Activated naive CD4-positive, alpha-beta T cell treated with anti-CD3 and anti-CD28 coated beads, Interleukin-2, amount 50 U/mL, for 24 hours (primary cell): Measurements from ENCODE around the gene AKR1A1.

ENCODE experiments used
- H3K27ac Mint-ChIP-seq: one replicate; pipeline ENCODE4 v1.8.0; 2021; ENCODE audit warnings: mild to moderate bottlenecking, mixed read lengths
- H3K27me3 Mint-ChIP-seq: one replicate; pipeline ENCODE4 v1.8.0; 2021; ENCODE audit warnings: mixed read lengths
- H3K36me3 Mint-ChIP-seq: one replicate; pipeline ENCODE4 v1.8.0; 2021; ENCODE audit warnings: mixed read lengths
- H3K4me1 Mint-ChIP-seq: one replicate; pipeline ENCODE4 v1.8.0; 2021; ENCODE audit warnings: mixed read lengths
- H3K4me3 Mint-ChIP-seq: one replicate; pipeline ENCODE4 v1.8.0; 2021; ENCODE audit warnings: mild to moderate bottlenecking, mixed read lengths
- H3K9me3 Mint-ChIP-seq: one replicate; pipeline ENCODE4 v1.8.0; 2021; ENCODE audit warnings: mixed read lengths

Gene AKR1A1

DNA sequence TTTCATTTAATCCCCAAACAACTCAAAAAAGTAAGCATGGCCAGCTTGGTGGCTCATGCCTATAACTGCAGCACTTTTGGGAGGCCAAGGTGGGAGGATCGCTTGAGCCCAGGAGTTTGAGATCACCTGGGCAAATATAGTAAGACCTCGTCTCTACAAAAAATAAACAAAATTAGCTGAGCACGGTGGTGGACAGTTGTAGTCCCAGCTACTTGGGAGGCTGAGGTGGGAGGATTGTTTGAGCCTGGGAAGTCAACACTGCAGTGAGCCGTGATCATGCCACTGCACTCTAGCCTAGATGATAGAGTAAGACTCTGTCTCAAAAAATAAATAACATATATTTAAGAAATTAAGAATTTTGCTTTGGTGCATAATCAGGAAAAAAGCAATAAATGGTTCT is 6.1 kb upstream of the AKR1A1 start:
- H3K9me3 Mint-ChIP-seq = no peaks in the 10 kb centered on the region
- H3K4me3 Mint-ChIP-seq = no peak overlapping the region
- H3K27me3 Mint-ChIP-seq = no peaks in the 10 kb centered on the region
- H3K4me1 Mint-ChIP-seq = peaks cover 38% of the 10 kb centered on the region
- no peaks in the 10 kb centered on the region for H3K36me3 Mint-ChIP-seq
- H3K27ac Mint-ChIP-seq = no peak overlapping the region

DNA sequence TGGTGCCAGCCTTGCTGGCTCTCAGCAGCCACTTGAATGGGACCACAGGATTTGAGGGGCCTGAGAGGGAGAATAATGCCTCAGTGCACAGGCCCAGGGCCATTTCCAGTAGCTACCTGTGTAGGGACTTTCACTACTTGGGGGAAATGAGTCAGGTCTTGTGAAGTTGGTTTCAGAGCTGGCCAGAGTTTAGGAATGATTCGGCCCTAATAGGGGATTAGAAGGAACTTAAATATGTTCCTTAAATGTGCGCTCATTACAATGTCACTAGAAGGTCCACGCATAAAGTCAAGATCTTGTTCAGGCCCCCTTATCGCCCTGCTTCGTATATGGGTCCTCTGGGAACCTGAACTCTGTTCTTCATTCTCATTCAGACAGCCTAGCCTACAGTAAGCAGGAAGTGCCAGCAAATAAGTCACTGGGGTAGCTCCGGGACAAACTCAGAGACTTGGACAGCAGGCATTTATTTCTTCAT is 5.6 kb upstream of the AKR1A1 start:
- Mint-ChIP-seq H3K27me3 (no peaks in the 10 kb centered on the region), H3K9me3 (no peaks in the 10 kb centered on the region), H3K4me1 (peaks cover 38% of the 10 kb centered on the region), H3K4me3 (no peak overlapping the region), H3K36me3 (no peaks in the 10 kb centered on the region), H3K27ac (peak overlapping the region; percentile 30)

DNA sequence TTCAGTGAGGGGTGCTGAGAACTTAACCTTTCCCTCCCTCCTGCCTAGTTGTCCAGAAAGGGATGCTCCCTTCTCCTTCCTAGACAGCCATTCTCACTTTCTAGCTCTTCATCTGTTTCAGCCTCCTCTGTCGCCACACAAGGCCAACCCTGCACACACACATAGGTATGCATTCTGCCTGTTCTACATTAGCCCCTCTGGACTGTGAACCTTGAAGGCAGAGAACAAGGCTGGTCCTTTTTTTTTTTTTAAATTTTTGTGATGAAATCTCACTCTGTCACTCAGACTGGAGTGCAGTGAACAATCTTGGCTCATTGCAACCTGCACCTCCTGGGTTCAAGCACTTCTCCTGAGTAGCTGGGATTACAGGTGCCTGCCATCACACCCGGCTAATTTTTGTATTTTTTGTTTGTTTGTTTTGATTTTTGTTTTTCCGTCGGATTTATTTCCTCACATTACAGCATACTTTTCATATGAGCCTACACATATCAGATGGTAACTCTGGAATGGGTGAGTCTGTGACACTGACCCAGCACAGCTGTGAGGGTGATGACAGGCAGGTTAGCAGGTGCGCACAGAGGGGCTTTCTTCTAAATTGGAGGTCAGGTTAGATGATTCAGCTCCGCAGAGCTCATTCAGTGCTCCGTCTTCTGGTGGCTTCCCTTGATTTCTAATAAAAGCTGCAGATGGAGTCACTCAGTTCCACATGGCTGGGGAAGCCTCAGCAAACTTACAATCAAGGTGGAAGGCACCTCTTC is 4.9 kb upstream of the AKR1A1 start:
- H3K4me3 Mint-ChIP-seq = no peak overlapping the region
- no peaks in the 10 kb centered on the region for H3K9me3 Mint-ChIP-seq
- peak overlapping the region; percentile 30 for H3K27ac Mint-ChIP-seq
- peaks cover 38% of the 10 kb centered on the region for H3K4me1 Mint-ChIP-seq
- no peaks in the 10 kb centered on the region for H3K36me3 Mint-ChIP-seq
- no peaks in the 10 kb centered on the region for H3K27me3 Mint-ChIP-seq

DNA sequence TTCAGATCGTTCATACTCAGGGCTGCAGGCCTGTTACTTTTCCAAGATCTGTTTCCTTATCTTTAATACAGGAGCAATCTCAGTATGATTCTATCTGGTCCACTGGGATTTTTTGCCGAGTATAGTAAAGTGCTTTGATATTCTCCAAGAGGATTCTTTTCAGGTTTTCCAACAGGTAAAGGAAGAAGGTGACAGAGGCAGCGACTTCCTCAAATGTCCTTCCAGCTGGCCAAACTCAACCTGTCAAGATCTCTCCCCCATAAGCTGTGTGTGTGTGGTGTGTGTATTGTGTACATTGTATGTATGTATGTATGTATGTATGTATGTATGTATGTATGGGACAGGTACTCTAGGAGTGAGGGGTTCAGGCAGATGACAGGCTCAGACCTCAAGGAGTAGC is 1.1 kb downstream of the AKR1A1 start:
- Mint-ChIP-seq H3K36me3 (peaks cover 11% of the 10 kb centered on the region), H3K9me3 (no peaks in the 10 kb centered on the region), H3K27me3 (no peaks in the 10 kb centered on the region), H3K27ac (no peak overlapping the region), H3K4me1 (peaks cover 16% of the 10 kb centered on the region), H3K4me3 (peak overlapping the region; percentile 97)

DNA sequence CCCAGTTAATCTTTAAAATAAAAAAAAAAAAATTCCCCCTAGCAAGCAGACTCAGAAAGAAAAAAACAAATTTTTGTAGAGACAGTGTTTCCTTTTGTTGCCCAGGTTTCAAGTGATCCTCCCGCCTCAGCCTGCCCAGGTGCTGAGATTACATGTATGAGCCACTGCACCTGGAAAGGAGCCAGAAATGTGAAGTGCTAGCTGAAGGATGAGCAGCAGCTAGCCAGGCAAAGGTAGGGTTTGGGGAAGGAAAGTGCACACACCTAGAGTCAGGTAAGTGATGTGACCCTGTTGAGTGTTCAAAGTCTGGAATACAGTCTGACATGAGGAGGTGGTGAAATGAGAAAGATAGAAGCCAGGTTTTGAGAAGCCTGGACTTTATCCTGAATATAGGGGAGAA is 1.7 kb downstream of the AKR1A1 start:
- Mint-ChIP-seq H3K27me3 (no peaks in the 10 kb centered on the region), H3K27ac (no peak overlapping the region), H3K4me3 (peak overlapping the region; percentile 64), H3K4me1 (peaks cover 16% of the 10 kb centered on the region), H3K9me3 (no peaks in the 10 kb centered on the region), H3K36me3 (peaks cover 11% of the 10 kb centered on the region)

DNA sequence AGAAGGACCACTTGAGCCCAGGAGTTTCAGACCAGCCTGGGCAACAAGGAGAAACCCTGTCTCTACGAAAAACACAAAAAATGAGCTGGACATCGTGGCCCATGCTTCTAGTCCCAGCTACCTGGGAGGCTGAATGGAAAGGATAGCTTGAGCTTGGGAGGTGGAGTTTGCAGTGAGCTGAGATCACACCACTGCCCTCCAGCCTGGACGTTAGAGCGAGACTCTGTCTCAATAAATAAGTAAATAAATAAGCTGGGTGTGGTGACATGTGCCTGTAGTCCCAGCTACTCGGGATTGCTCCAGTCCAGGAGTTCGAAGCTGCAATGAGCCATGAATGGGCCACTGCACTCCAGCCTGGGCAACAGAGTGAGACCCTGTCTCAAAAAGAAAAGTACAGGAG is 3.6 kb downstream of the AKR1A1 start:
- no peaks in the 10 kb centered on the region for H3K9me3 Mint-ChIP-seq
- no peaks in the 10 kb centered on the region for H3K27me3 Mint-ChIP-seq
- H3K4me1 Mint-ChIP-seq = peaks cover 16% of the 10 kb centered on the region
- H3K27ac Mint-ChIP-seq = no peak overlapping the region
- H3K4me3 Mint-ChIP-seq = no peak overlapping the region
- H3K36me3 Mint-ChIP-seq = peaks cover 11% of the 10 kb centered on the region

DNA sequence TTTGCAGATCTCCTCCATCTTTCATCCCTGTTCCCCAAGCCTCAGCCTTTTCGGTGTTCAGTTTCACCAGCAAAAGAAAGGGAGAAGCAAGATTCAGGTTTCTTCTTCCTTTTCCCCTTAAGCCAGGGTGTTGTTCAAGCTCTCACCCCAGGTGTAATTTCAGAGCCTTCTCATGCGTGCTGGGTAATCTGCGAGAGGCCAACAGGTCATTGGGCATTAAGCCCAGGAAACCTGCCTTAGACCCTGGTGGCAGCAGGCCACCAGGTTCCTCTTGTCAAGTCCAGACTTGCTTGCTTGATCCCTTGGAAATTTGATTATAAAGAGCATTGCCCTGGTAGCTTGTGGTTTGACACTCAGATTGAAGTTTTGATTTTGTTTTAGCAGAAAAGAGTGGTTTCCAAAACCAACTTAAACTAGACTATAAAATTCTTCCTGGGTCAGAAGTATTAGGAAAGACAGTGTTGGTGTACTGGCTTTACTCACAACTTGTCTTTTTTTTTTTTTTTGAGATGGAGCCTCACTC is 6.9 kb downstream of the AKR1A1 start:
- Mint-ChIP-seq H3K36me3 (peaks cover 5% of the 10 kb centered on the region), H3K4me1 (peaks cover 14% of the 10 kb centered on the region), H3K27ac (no peak overlapping the region), H3K4me3 (no peak overlapping the region), H3K27me3 (no peaks in the 10 kb centered on the region), H3K9me3 (no peaks in the 10 kb centered on the region)

DNA sequence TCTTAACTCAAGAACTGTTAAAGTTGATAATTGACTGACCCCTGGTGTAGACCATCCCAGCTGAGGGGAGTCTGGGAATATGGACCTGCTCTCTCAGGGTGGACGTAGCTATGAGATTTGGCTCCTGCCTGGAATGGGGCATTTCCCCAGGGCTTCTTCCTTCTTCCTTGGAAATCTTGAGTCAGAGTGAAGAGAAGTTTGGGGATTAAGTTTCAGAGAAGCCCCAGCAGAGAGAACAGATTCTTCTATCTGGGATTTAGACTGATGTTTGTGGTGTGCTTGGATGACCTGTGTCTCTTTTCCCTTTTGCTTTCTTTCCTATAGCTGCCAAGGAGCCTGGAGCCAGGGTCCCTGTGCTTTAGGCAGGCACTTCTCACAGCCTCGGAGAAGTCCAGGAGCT is 13.2 kb downstream of the AKR1A1 start:
- H3K4me3 Mint-ChIP-seq = no peak overlapping the region
- no peaks in the 10 kb centered on the region for H3K27me3 Mint-ChIP-seq
- H3K27ac Mint-ChIP-seq = no peak overlapping the region
- peaks cover 4% of the 10 kb centered on the region for H3K36me3 Mint-ChIP-seq
- H3K9me3 Mint-ChIP-seq = no peaks in the 10 kb centered on the region
- peaks cover 6% of the 10 kb centered on the region for H3K4me1 Mint-ChIP-seq

DNA sequence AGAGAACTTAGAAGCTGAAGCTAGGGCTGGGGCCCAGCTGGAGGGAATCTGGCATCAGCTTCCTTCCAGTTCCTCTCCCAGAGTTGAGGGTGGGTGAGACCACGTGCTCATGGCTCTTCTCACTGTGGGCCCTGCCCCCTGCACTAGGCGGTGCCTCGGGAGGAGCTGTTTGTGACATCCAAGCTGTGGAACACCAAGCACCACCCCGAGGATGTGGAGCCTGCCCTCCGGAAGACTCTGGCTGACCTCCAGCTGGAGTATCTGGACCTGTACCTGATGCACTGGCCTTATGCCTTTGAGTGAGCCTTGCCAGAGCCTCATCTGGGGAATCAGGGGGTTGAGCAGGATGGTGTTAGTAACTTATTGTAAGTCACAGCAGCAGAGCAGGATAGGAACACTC is 16.1 kb downstream of the AKR1A1 start:
- Mint-ChIP-seq H3K4me1 (peaks cover 4% of the 10 kb centered on the region), H3K27me3 (no peaks in the 10 kb centered on the region), H3K9me3 (no peaks in the 10 kb centered on the region), H3K36me3 (peaks cover 6% of the 10 kb centered on the region), H3K27ac (no peak overlapping the region), H3K4me3 (no peak overlapping the region)

DNA sequence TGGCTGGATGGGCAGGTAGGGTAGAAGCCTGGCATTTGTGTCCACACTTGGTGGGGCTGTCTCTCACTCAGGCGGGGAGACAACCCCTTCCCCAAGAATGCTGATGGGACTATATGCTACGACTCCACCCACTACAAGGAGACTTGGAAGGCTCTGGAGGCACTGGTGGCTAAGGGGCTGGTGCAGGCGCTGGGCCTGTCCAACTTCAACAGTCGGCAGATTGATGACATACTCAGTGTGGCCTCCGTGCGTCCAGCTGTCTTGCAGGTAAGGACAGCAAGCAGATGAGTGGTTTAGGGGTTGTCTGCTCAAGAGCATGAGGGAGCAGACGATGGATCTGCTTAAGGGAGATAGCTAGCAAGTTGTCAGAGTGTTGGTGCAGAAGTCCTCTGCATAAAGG is 17.3 kb downstream of the AKR1A1 start:
- Mint-ChIP-seq H3K27ac (no peak overlapping the region), H3K4me3 (no peak overlapping the region), H3K36me3 (peaks cover 6% of the 10 kb centered on the region), H3K4me1 (no peaks in the 10 kb centered on the region), H3K27me3 (no peaks in the 10 kb centered on the region), H3K9me3 (no peaks in the 10 kb centered on the region)

DNA sequence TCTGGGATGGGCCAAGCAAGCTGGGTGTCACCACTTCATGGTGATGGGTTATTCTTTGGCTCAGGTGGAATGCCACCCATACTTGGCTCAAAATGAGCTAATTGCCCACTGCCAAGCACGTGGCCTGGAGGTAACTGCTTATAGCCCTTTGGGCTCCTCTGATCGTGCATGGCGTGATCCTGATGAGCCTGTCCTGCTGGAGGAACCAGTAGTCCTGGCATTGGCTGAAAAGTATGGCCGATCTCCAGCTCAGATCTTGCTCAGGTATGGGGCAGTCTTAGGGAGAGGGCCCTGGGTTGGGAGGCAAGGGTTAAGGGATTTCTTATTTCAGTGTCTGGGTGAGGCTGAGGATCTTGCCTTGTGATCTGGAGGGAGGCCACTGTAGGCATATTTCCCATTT is 17.8 kb downstream of the AKR1A1 start:
- Mint-ChIP-seq H3K9me3 (no peaks in the 10 kb centered on the region), H3K27me3 (no peaks in the 10 kb centered on the region), H3K27ac (no peak overlapping the region), H3K36me3 (peaks cover 6% of the 10 kb centered on the region), H3K4me1 (no peaks in the 10 kb centered on the region), H3K4me3 (no peak overlapping the region)

DNA sequence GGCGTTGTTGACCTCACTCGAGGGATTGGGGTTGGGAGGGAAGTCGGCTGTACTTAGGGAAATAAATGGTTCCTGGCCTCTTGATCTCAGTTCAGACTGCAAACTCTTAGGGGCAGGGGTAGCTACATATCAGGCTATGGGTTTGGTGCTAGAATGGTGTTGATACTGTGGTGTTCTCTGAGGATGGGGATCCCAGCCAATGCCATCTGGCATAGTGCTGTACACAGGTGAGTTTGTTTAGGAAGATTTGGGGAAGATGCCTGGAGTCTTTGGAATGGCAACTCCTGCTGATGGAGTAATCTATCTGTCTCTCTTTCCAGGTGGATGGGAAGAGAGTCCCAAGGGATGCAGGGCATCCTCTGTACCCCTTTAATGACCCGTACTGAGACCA is 18.9 kb downstream of the AKR1A1 start:
- no peak overlapping the region for H3K27ac Mint-ChIP-seq
- H3K4me3 Mint-ChIP-seq = no peak overlapping the region
- H3K4me1 Mint-ChIP-seq = no peaks in the 10 kb centered on the region
- peaks cover 6% of the 10 kb centered on the region for H3K36me3 Mint-ChIP-seq
- H3K9me3 Mint-ChIP-seq = no peaks in the 10 kb centered on the region
- H3K27me3 Mint-ChIP-seq = no peaks in the 10 kb centered on the region

DNA sequence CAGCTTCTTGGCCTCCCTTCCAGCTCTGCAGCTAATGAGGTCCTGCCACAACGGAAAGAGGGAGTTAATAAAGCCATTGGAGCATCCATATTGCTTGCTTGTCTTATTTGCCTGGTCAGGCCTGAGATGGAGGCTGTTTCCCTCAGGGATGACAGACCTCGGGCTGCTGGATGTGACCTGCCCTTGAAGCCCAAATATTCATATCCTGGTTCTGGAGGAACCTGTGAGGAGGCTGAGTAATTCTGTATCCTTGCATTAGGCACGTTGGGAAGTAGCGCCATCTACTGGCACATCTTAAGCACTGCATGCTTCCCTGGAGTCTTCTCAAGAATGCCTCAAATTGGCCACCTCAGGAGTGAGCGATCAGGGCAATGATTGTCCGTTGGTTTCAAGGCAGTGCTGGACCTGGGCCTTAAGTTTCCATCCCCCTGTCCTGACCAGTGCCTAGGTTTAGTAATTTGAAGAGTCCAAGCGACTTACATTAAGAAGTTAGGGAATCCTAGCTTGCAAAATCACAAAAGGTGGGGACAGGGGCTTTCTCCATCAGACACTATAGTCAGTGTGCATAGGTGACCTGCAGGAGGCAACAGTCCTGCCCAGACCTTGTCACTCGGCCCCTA is 19.4 kb downstream of the AKR1A1 start:
- no peaks in the 10 kb centered on the region for H3K4me1 Mint-ChIP-seq
- peaks cover 6% of the 10 kb centered on the region for H3K36me3 Mint-ChIP-seq
- H3K27ac Mint-ChIP-seq = no peak overlapping the region
- no peak overlapping the region for H3K4me3 Mint-ChIP-seq
- H3K27me3 Mint-ChIP-seq = no peaks in the 10 kb centered on the region
- H3K9me3 Mint-ChIP-seq = no peaks in the 10 kb centered on the region

DNA sequence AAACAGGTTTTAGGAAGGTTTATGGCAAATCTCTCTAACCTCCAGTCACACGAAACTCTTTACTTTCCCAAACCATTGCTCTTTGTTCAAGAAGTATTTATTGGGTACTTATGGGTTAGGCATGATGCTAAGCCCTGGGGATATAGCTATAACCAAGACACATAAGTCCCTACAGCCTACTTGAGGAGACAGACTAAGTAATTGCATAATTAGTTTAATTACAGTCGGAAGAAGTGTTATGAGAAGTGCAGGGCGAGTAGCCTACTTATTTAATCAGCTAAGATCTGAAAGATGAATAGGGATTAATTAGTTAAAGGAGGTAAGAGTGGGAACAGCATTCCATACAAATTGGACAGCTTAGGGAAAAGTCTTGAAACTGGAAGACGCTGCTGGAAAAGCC is 20.0 kb downstream of the AKR1A1 start:
- H3K4me1 Mint-ChIP-seq = no peaks in the 10 kb centered on the region
- H3K27me3 Mint-ChIP-seq = no peaks in the 10 kb centered on the region
- H3K9me3 Mint-ChIP-seq = no peaks in the 10 kb centered on the region
- H3K36me3 Mint-ChIP-seq = peaks cover 6% of the 10 kb centered on the region
- H3K4me3 Mint-ChIP-seq = no peak overlapping the region
- no peak overlapping the region for H3K27ac Mint-ChIP-seq

DNA sequence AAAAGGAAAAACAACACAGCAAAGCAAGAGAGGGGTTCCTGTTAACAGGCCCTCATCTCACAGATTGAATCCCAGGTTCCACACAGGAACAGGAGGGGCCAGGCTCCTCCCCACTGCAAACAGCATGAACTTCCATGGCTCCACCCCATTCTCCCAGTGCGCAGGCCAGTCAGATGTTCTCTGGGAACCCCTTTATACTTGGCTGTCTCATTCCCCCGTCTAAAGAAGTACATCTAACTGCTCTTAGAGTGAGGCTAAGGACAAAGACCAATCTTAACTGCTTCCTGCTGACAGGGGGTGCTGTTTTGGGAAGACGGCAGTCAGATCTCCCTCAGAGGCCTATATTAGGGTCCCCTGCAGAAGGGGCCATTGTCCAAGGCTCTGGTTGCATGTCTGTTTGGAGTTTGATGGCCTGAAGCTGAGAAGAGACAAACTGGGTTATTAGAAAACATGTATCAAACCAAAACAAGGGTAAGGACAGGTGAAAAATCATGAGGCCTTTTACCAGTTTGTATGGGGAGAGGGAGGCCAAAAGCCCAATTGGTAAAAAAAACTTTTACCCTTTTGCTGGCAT is 22.7 kb downstream of the AKR1A1 start:
- no peaks in the 10 kb centered on the region for H3K4me1 Mint-ChIP-seq
- no peaks in the 10 kb centered on the region for H3K9me3 Mint-ChIP-seq
- no peaks in the 10 kb centered on the region for H3K27me3 Mint-ChIP-seq
- no peak overlapping the region for H3K4me3 Mint-ChIP-seq
- no peak overlapping the region for H3K27ac Mint-ChIP-seq
- H3K36me3 Mint-ChIP-seq = peaks cover 3% of the 10 kb centered on the region

DNA sequence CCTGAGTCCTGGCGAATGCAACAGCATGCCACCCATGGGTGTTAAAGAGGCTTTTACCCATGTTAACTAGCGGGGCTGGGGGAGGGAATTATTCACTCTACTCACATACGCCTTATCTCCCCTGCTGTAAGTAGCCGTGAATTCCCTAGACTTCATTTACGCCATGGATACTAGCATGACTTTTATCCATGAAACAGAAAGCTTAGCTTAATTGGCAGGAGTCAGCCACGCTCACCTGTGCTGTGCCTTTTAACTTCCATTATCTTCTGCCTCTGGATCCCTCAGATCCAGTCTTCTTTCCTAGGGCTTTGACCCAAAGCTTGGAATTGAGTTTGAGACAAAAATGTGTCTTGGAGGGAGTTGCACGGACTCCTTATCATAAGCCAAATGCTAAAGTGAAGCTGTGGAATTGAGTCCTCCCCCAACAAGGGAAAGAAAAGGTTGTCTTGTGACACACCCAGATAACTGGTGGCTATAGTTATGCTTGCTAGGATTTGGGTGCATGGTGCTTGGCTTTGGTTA is 23.5 kb downstream of the AKR1A1 start:
- H3K36me3 Mint-ChIP-seq = peaks cover 3% of the 10 kb centered on the region

More for the DNA sequence above, 23.5 kb downstream of the AKR1A1 start:
- Mint-ChIP-seq H3K9me3 (no peaks in the 10 kb centered on the region), H3K4me3 (no peak overlapping the region), H3K4me1 (no peaks in the 10 kb centered on the region), H3K27me3 (no peaks in the 10 kb centered on the region), H3K27ac (no peak overlapping the region)
